ENCODE data around the gene CFHR5.
"Not testable (repeated sequence)": the region's sequence is repeated elsewhere in the genome, so short reads cannot be mapped to it uniquely, and the experiment has no call there.

The CFHR5 gene

DNA sequence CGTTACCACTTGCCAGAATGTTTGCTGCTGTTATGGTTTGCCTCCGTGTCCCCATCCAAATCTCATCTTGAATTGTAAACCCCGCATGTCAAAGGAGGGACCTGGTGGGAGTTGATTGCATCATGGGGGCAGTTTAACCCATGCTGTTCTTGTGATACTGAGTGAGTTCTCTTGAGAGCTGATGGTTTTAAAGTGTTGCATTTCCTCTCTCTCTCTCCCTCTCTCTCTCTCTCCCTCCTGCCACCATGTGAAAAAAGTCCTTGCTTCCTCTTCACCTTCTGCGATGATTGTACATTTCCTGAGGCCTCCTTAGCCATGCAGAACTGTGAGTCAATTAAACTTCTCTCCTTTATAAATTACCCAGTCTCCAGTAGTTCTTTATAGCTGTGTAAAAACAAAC lies 44.4 kb downstream of the CFHR5 start:
- DNase-seq (ENCODE audit: low read depth in 2 of 2) = no peak

DNA sequence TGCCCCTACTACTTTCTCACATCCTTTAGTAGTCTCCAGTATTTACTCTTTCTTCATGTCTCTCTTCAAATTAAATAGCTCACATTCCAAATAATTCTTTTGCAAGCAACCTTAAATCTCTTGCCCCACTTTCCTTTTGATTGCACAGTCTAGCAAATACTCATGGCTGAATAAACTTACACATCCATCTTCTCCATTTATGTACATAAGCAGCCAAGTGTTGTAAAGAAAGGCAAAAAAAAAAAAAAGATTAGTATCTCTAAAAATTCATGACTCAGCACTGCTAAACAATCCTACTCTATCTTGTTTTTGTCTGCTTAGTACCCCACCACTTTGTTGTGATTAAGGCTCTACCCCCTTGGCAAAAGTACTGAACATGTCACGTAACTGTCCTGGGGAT lies 47.1 kb downstream of the CFHR5 start:
- no peak for DNase-seq (ENCODE audit: low read depth in 2 of 2)

DNA sequence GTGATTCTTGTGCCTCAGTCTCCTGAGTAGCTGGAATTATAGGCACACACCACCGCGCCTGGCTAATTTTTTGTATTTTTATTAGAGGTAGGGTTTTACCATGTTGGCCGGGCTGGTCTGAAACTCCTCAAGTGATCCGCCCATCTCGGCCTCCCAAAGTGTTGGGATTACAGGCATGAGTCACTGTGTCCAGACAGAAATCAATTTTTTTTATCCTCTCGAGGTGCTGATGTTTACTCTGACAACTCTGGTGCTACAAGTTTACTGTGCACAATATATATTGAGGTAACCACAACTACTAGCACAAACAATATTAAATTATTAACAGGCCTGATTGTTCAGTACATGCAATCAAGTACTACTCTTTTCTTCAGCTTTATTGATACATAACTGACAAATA lies 50.0 kb downstream of the CFHR5 start:
- DNase-seq (ENCODE audit: low read depth in 2 of 2) = no peak

- DNase-seq (ENCODE audit: low read depth in 2 of 2) = no peak
These were observed 52.4 kb downstream of the CFHR5 start for GRCh38 chr1:197029749-197030148.

DNA sequence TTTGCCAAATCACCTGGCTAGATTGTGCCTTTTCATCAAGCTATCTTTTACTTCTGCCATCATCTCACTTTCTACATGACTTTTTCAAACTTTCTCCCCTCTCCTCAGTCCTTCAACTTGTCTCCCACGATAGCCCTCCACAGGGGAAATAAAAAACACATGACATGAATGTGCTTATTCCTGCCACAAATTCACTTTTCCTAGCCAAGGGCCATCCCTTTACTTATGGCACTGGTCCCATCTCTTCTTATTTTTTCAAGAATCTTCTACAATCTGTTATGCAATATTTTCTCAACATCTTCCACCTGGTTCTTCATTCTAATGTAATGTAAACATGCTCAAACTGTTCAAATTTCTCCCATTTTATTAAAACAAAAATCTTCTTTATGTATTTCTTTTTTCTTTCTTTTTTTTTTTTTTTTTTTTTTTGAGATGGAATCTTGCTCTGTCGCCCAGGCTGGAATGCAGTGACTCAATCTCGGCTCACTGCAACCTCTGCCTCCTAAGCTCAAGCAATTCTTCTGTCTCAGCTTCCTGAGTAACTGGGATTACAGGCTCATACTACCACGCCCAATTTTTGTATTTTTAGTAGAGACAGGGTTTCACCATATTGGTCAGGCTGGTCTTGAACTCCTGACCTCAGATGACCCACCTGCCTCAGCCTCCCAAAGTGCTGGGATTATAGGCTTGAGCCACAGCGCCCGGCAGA lies 57.4 kb downstream of the CFHR5 start:
- not testable (repeated sequence) for DNase-seq (ENCODE audit: low read depth in 2 of 2)

DNA sequence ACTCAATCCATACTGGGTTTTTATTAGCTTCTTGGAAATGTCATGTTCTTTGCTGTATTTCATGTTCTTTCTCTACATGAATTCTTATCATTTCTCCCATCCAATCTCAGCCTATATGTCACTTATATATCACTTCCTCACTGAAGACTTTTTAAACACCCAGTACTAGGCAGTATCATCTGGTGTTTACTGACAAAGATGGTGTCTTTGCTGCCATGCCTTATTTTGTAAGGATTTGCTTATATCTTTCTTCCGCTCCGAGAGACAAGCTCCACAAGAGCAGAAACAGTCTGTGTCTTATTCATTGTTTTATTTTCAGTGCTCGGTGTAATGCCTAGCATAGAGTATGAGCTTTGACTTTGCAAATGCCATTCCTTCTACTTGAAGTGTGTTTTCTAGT lies 59.5 kb downstream of the CFHR5 start:
- no peak for DNase-seq (ENCODE audit: low read depth in 2 of 2)

DNA sequence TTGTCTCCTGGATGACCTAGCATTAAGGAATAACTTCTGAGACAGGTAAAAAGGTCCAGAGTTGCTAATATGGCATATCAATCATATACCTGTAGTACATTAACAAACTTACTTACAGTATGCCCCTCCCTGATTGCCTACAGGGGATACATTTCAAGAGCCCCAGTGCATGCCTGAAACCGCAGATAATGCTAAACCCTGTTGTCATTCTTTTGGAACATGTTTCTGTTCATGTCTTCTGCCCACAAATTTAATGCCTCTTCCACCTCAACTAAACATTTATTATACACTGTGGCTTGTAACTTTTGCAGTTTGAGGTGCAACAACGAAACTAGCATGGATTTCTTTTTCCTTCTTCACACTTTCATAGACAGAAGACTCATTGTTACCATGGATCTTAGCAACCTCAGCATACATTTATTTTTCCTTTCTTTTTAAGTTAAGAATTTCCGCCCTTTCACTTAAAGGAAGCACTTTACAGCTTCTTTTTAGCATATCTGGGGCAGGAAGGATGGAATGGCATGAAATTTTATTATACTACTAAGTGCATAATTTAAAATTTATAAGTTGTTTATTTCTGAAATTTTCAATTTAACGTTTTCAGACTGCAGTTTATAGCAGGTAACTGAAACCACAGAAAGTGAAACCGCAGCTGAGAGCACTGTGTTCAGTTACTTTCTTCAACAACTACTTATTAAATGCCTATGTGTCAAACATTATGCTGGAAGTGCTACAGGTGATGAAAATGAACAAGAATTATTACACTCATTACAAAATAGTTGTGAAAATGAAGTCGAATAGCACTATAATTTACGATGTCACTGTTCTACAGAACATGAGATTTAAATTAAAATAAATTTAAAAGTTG lies 64.4 kb downstream of the CFHR5 start:
- no peak for DNase-seq (ENCODE audit: low read depth in 2 of 2)

DNA sequence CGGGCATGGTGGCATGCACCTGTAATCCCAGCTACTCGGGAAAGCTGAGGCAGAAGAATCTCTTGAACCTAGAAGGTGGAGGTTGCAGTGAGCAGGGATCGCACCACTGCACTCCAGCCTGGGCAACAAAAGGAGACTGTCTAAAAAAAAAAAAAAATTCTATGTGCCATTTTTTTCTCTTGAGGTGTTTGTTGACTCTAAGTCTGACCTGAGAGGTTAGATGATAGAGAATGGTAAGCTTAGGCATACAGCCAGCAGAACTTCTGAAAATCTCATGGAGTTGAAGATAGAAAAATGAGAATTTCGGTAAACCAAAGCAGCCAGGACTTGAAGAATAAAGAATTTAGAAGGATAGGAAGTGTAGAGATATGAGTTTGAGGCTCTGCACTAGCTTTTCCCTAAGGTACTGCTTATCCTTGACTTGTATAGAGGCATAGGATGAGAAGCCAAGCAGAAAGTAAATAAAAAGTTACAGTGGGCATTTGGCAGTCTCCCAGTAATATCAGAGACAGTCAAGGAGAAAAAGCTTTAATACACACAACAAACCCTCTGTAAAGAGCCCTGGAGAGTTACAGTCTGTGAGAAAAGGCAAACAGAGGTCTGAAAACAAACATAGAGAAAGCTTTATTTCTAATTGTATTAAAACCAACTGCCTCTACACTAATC lies 65.5 kb downstream of the CFHR5 start:
- no peak for DNase-seq (ENCODE audit: low read depth in 2 of 2)

- DNase-seq (ENCODE audit: low read depth in 2 of 2) = no peak
These were observed 71.7 kb downstream of the CFHR5 start for GRCh38 chr1:197049100-197049499.

Measured in stimulated activated CD4-positive, alpha-beta T cell treated with anti-CD3 and anti-CD28 coated beads, Interleukin-4, amount 100 ng/mL, for 48 hours (primary cell).